ENCODE measurements around the gene ARSA. TPM values are rescaled to one million over a fixed set of nuclear protein-coding genes. Genes with fewer than 3 reads are reported as not detected.

ARSA gene
- total RNA-seq, 1 experiment from 2014 or later, result 16.4 TPM

DNA sequence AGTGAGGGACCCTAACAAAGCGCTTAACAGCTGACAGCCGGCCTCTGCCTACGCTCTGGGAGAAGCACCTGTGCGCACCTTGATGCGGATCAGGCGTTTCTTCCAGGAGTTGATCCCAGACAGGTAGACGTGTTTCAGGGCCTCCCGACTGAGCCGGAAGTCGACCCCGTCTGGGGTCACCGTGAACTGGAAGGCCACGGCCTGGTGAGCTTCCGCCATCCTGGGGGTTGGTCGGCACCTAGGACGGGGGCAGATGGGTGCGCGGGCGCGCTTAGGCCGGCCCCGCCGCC, 50.3 kb downstream of the ARSA start:
- Histone ChIP-seq H3K9me3 (ENCODE audit: control insufficient read depth in 1 of 2, insufficient read depth in 1 of 2, low read depth in 1 of 2, low read length in 2 of 2) (no peaks in the 10 kb centered on the region), H3K9ac (ENCODE audit: low read length) (no peak overlapping the region), H3K27me3 (ENCODE audit: insufficient read depth, low read length) (no peaks in the 10 kb centered on the region), H3K36me3 (ENCODE audit: control insufficient read depth in 1 of 2, insufficient read depth in 2 of 2, low read length in 2 of 2) (no peaks in the 10 kb centered on the region; a peak in 2 of 4 replicates), H3K9me2 (ENCODE audit: insufficient read depth) (no peaks in the 10 kb centered on the region), H3K4me3 (replicated peaks in 1 of 2; ENCODE audit: low read depth in 1 of 2, low read length in 2 of 2) (no peak overlapping the region), H3K4me1 (ENCODE audit: control insufficient read depth in 1 of 2, insufficient read depth in 2 of 2, low read length in 2 of 2) (peaks cover 5 to 14% of the 10 kb centered on the region in 2 experiments), H4K20me1 (ENCODE audit: insufficient read depth) (no peaks in the 10 kb centered on the region), H3K27ac (ENCODE audit: low read depth, low read length) (no peak overlapping the region), H3K79me2 (ENCODE audit: insufficient read depth, low read length) (peaks cover 10% of the 10 kb centered on the region; the same call in 1 of the 2 replicates), H3K4me2 (ENCODE audit: low read length) (no peak overlapping the region), H2AFZ (ENCODE audit: low read depth, low read length, poor library complexity, severe bottlenecking) (no peak overlapping the region)
- CTCF ChIA-PET, result no interaction called here
- BruUV-seq (replicated peaks), result no TSS peak
- intact Hi-C loops (cut with micrococcal nuclease), result no loop called here
- no peak for ATAC-seq
- RAD21 ChIA-PET (ENCODE audit: low non-redundant PET in 1 of 2, low total read pairs in 2 of 2, uncharacterized antibody in 2 of 2, unreplicated experiment in 2 of 2), result no interaction called here
- POLR2A ChIA-PET, result no interaction called here
- no peak for DNase-seq (ENCODE audit: low read depth, low spot score)
- TF ChIP-seq, protein P1, sequence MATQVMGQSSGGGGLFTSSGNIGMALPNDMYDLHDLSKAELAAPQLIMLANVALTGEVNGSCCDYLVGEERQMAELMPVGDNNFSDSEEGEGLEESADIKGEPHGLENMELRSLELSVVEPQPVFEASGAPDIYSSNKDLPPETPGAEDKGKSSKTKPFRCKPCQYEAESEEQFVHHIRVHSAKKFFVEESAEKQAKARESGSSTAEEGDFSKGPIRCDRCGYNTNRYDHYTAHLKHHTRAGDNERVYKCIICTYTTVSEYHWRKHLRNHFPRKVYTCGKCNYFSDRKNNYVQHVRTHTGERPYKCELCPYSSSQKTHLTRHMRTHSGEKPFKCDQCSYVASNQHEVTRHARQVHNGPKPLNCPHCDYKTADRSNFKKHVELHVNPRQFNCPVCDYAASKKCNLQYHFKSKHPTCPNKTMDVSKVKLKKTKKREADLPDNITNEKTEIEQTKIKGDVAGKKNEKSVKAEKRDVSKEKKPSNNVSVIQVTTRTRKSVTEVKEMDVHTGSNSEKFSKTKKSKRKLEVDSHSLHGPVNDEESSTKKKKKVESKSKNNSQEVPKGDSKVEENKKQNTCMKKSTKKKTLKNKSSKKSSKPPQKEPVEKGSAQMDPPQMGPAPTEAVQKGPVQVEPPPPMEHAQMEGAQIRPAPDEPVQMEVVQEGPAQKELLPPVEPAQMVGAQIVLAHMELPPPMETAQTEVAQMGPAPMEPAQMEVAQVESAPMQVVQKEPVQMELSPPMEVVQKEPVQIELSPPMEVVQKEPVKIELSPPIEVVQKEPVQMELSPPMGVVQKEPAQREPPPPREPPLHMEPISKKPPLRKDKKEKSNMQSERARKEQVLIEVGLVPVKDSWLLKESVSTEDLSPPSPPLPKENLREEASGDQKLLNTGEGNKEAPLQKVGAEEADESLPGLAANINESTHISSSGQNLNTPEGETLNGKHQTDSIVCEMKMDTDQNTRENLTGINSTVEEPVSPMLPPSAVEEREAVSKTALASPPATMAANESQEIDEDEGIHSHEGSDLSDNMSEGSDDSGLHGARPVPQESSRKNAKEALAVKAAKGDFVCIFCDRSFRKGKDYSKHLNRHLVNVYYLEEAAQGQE (IDR thresholded peaks at IDR 0.05; ENCODE audit: low read depth), result no peak
- no peak for TF ChIP-seq POLR2AphosphoS5 (IDR thresholded peaks at IDR 0.05; ENCODE audit: low read depth, low read length)
- no peak for TF ChIP-seq POLR2A (IDR thresholded peaks at IDR 0.05; ENCODE audit: borderline replicate concordance, extremely low read depth, insufficient read depth, insufficient read length)
- no peak for TF ChIP-seq CBX3 (IDR thresholded peaks at IDR 0.05; ENCODE audit: low read depth)
- no peak for TF ChIP-seq JUND (IDR thresholded peaks at IDR 0.05)
- TF ChIP-seq, protein P2, sequence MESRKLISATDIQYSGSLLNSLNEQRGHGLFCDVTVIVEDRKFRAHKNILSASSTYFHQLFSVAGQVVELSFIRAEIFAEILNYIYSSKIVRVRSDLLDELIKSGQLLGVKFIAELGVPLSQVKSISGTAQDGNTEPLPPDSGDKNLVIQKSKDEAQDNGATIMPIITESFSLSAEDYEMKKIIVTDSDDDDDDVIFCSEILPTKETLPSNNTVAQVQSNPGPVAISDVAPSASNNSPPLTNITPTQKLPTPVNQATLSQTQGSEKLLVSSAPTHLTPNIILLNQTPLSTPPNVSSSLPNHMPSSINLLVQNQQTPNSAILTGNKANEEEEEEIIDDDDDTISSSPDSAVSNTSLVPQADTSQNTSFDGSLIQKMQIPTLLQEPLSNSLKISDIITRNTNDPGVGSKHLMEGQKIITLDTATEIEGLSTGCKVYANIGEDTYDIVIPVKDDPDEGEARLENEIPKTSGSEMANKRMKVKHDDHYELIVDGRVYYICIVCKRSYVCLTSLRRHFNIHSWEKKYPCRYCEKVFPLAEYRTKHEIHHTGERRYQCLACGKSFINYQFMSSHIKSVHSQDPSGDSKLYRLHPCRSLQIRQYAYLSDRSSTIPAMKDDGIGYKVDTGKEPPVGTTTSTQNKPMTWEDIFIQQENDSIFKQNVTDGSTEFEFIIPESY (IDR thresholded peaks at IDR 0.05; ENCODE audit: extremely low read depth, insufficient replicate concordance, low read length), result no peak
- no peak for TF ChIP-seq YY1 (IDR thresholded peaks at IDR 0.05; ENCODE audit: extremely low read depth, insufficient replicate concordance, low read depth, low read length)
- TF ChIP-seq TCF7L2 (IDR thresholded peaks at IDR 0.05; ENCODE audit: borderline replicate concordance, extremely low read depth, insufficient read depth, insufficient read length), result no peak
- no peak for TF ChIP-seq RAD21 (IDR thresholded peaks at IDR 0.05; ENCODE audit: low read depth)
- TF ChIP-seq ZFX (IDR thresholded peaks at IDR 0.05), result no peak
- TF ChIP-seq, protein P3, sequence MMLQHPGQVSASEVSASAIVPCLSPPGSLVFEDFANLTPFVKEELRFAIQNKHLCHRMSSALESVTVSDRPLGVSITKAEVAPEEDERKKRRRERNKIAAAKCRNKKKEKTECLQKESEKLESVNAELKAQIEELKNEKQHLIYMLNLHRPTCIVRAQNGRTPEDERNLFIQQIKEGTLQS (IDR thresholded peaks at IDR 0.05), result no peak
